Mucosa of descending colon (tissue), 3 donors: Measurements from ENCODE around the gene TPTE. TPM values are rescaled to one million over a fixed set of nuclear protein-coding genes. Genes with fewer than 3 reads are reported as not detected.
"Not testable (repeated sequence)": the region's sequence is repeated elsewhere in the genome, so short reads cannot be mapped to it uniquely, and the experiment has no call there.

Source experiments
- ATAC-seq: fragments of 200-7000 bp; cut with Tn5 transposase; one replicate; pipeline ENCODE4 v1.9.1; 2020; ENCODE audit warnings: mild to moderate bottlenecking, moderate library complexity
- DNase-seq, 3 donors: peaks; one replicate each; pipeline ENCODE4 v3.0.0-alpha.2; 2020
- H3K36me3 ChIP-seq: fragments of 200-600 bp; one replicate; pipeline ENCODE4 v1.8.0; 2021; ENCODE audit warnings: low read depth, mild to moderate bottlenecking
- H3K4me1 ChIP-seq: fragments of 200-600 bp; one replicate; pipeline ENCODE4 v1.8.0; 2021; ENCODE audit warnings: low read depth, mild to moderate bottlenecking
- H3K4me3 ChIP-seq: fragments of 200-600 bp; one replicate; pipeline ENCODE4 v1.8.0; 2021; ENCODE audit warnings: mild to moderate bottlenecking
- H3K9me3 ChIP-seq: fragments of 200-600 bp; one replicate; pipeline ENCODE4 v1.8.0; 2021; ENCODE audit warnings: mild to moderate bottlenecking
- intact Hi-C, 2 donors: fragments of 100-400 bp; cut with DNase I in 1 of 2; cut with micrococcal nuclease in 1 of 2; formaldehyde crosslinking; loops; one replicate each; pipeline versions ENCODE4 v1.11.0 to v1.11.1; 2022; cut with DNase I, micrococcal nuclease
- total RNA-seq, 3 donors: library from RNA; stranded (reverse); fragmentation: NEBNext Ultra II Directional in 2 of 3; extraction: Animal tissue kit (Norgen Biotek cat#: 25700) in 2 of 3; gene quantifications; one replicate each; pipeline versions ENCODE4 v1.2.1 to v1.2.4, GENCODE V29; 2021 to 2023
- TF ChIP-seq, protein P1 (sequence below): fragments of 200-600 bp; IDR thresholded peaks from one replicate; pipeline ENCODE4 v1.8.0; 2022; ENCODE audit warnings: antibody characterized with exemption, mild to moderate bottlenecking
- donor health status: DM: no; HTN: no; CAD: no; lungs with moderate emphysema.
- donor health status: DM: no; HTN: no; CAD: no.
- donor health status: DM: no; HTN: yes; CAD: no.

The TPTE gene
- total RNA-seq, 3 donors from 2014 or later = not detected

DNA sequence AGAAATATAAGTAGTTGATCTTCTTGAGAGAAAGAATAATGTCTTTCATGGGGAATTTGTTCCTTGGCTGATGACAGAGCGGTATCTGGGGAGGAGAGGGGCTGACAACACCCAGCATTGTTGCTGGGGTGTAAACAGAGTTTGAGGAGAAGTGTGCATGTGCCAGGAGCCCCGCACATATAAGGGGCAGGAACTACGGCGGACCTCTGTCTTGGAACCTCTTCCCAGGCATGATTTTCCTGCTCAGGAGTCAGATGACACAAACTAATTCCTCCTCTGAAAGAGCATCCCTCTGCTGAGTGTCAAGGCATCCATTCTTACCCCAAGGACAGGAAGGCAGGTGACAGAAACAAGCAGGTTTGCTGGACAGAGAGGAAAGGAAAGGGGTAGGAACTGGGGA is 119.1 kb downstream of the TPTE start:
- Histone ChIP-seq H3K9me3 (peaks cover 80% of the 10 kb centered on the region), H3K36me3 (no peaks in the 10 kb centered on the region), H3K4me3 (no peak overlapping the region), H3K4me1 (no peaks in the 10 kb centered on the region)
- DNase-seq (no peak), ATAC-seq (no peak)
- intact Hi-C loops = no loop called here
- TF ChIP-seq, protein P1, sequence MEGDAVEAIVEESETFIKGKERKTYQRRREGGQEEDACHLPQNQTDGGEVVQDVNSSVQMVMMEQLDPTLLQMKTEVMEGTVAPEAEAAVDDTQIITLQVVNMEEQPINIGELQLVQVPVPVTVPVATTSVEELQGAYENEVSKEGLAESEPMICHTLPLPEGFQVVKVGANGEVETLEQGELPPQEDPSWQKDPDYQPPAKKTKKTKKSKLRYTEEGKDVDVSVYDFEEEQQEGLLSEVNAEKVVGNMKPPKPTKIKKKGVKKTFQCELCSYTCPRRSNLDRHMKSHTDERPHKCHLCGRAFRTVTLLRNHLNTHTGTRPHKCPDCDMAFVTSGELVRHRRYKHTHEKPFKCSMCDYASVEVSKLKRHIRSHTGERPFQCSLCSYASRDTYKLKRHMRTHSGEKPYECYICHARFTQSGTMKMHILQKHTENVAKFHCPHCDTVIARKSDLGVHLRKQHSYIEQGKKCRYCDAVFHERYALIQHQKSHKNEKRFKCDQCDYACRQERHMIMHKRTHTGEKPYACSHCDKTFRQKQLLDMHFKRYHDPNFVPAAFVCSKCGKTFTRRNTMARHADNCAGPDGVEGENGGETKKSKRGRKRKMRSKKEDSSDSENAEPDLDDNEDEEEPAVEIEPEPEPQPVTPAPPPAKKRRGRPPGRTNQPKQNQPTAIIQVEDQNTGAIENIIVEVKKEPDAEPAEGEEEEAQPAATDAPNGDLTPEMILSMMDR = no peak

DNA sequence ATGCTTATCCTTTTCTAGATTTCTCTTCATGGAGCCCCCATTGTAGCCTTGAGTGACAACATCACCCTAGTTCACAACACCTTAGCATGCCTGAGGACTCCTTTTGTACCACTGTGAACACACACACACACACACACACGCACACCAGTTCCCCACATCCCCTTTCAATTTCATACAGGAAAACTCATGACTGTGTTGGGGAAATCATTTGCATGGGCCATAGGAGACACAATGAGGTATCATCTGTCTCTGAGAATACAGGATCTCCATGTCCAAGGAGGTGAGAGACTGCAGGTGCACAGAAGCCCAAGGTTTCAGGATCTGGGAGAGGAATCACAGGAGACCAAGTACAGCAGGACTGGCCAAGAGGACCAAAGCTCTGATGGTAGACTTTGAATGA is 119.7 kb downstream of the TPTE start:
- H3K4me1 ChIP-seq = no peaks in the 10 kb centered on the region
- intact Hi-C loops = no loop called here
- H3K9me3 ChIP-seq = peaks cover 80% of the 10 kb centered on the region
- H3K4me3 ChIP-seq = no peak overlapping the region
- ATAC-seq (no peak), DNase-seq (no peak)
- TF ChIP-seq, protein P1 = no peak
- H3K36me3 ChIP-seq = no peaks in the 10 kb centered on the region

DNA sequence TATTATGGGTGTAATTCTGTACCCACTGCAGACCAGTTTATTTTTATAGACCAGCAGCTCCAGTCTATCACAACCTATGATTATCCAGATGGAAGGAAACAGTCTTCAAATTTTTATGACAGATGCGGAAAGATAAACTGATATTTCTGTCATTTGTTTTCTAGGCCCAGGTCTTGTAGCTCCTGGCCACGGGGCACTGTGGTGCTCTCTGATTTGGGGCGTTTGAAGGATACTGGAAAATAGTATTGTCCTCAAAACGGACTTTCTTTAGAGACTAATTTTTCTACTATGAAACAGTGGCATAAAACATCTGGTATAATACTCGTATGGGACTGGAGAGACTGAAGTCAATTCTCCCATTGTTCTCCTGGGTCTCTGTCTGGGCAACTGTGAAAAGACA is 124.3 kb downstream of the TPTE start:
- intact Hi-C loops, H3K4me3 ChIP-seq, H3K36me3 ChIP-seq, DNase-seq, ATAC-seq, H3K4me1 ChIP-seq: not testable (repeated sequence)
- peaks cover 79% of the 10 kb centered on the region for H3K9me3 ChIP-seq

DNA sequence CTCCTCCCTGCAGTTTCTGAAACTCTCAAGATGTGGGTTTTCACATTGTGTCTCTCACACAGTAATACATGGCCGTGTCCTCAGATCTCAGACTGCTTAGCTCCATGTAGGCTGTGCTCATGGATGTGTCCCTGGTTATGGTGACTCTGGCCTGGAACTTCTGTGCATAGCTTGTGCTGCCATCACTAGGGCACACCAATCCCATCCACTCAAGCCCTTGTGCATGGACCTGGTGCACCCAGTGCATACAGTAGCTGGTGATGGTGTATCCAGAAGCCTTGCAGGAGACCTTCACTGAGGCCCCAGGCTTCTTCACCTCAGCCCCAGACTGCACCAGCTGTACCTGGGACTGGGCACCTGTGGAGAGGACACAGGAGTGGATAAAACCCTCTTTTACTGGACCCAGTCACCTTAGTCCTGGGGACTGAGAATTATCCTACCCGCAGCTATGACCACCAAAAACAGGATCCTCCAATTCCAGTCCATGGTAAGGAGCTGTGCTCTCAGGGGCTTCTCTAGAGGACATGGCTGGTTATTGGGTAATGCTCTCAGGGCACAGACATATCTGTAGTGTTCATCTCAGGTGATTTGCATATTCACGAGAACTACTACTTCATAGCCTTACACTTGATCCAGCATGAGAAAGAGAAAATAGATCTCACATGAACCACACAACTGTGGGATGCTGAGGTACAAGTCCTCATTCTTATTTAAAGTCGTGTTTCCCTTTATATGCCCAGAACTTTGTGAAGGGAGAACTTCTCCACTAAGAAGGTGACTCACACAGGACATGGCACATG is 128.2 kb downstream of the TPTE start:
- peaks cover 56% of the 10 kb centered on the region for H3K9me3 ChIP-seq
- H3K4me1 ChIP-seq, H3K36me3 ChIP-seq, H3K4me3 ChIP-seq, DNase-seq, intact Hi-C loops: not testable (repeated sequence)
- ATAC-seq = peak; percentile 10

DNA sequence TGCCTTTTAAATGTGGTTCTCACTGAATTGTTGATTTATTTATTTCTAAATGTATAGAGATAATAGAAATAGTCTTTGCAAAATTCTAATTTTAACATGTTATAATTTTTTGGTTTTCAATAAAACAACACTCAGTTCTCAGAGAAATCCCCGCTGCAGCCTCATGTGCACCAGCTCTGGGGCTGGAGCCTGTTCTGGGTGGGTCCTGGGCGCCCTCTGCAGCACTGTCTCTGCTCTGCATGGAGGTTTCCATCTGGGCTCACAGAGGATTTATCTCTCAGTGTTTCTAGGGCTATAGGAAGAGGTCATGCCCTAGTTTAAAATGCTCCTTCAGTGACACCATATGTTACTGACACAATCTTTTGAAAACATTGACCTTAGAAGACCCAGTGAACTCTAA is 128.9 kb downstream of the TPTE start:
- intact Hi-C loops, H3K4me1 ChIP-seq, H3K4me3 ChIP-seq, DNase-seq, H3K36me3 ChIP-seq, ATAC-seq: not testable (repeated sequence)
- H3K9me3 ChIP-seq = peaks cover 51% of the 10 kb centered on the region
